Measurements from ENCODE around the gene CORO1A.
"Not testable (repeated sequence)": the region's sequence is repeated elsewhere in the genome, so short reads cannot be mapped to it uniquely, and the experiment has no call there.

The CORO1A gene

GRCh38 chr16:30163538-30163937 lies 19.9 kb upstream of the CORO1A start:
- H3K9me3 ChIP-seq (replicated peaks; ENCODE audit: insufficient read depth, low read length), result no peaks in the 10 kb centered on the region
- TF ChIP-seq EZH2phosphoT487 (IDR thresholded peaks at IDR 0.05; ENCODE audit: low read length) (no peak), EZH2 (optimal IDR thresholded peaks at IDR 0.05; ENCODE audit: low read depth, low read length) (no peak)
- TF ChIP-seq, protein P1, sequence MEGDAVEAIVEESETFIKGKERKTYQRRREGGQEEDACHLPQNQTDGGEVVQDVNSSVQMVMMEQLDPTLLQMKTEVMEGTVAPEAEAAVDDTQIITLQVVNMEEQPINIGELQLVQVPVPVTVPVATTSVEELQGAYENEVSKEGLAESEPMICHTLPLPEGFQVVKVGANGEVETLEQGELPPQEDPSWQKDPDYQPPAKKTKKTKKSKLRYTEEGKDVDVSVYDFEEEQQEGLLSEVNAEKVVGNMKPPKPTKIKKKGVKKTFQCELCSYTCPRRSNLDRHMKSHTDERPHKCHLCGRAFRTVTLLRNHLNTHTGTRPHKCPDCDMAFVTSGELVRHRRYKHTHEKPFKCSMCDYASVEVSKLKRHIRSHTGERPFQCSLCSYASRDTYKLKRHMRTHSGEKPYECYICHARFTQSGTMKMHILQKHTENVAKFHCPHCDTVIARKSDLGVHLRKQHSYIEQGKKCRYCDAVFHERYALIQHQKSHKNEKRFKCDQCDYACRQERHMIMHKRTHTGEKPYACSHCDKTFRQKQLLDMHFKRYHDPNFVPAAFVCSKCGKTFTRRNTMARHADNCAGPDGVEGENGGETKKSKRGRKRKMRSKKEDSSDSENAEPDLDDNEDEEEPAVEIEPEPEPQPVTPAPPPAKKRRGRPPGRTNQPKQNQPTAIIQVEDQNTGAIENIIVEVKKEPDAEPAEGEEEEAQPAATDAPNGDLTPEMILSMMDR (IDR thresholded peaks at IDR 0.05; ENCODE audit: low read length), result no peak
- no peaks in the 10 kb centered on the region for H3K36me3 ChIP-seq (replicated peaks; ENCODE audit: insufficient read depth, low read length)
- DNase-seq, result no peak
- H3K9me2 ChIP-seq (replicated peaks; ENCODE audit: insufficient read depth, low read length), result no peaks in the 10 kb centered on the region
- no peak overlapping the region for H2AFZ ChIP-seq (ENCODE audit: low read length)
- H3K27me3 ChIP-seq (replicated peaks; ENCODE audit: insufficient read depth, low read length), result no peaks in the 10 kb centered on the region
- H3K9ac ChIP-seq (ENCODE audit: low read length), result no peak overlapping the region
- no peaks in the 10 kb centered on the region for H3K79me2 ChIP-seq (ENCODE audit: low read length)
- H3K4me3 ChIP-seq (ENCODE audit: low read length), result no peak overlapping the region
- no peak overlapping the region for H3K27ac ChIP-seq (ENCODE audit: low read length)
- no peaks in the 10 kb centered on the region for H4K20me1 ChIP-seq (ENCODE audit: insufficient read depth, low read length)
- H3F3A ChIP-seq (ENCODE audit: insufficient read depth, low read length), result peaks cover 10% of the 10 kb centered on the region; the same call in 1 of the 2 replicates
- 0 out of 2 replicates have a peak, but pooled peaks cover 7% of the 10 kb centered on the region for H3K4me1 ChIP-seq (ENCODE audit: low read length)
- no peak overlapping the region for H3K4me2 ChIP-seq (ENCODE audit: low read depth, low read length)

GRCh38 chr16:30166202-30166902 lies 17.1 kb upstream of the CORO1A start:
- TF ChIP-seq, protein P1 (IDR thresholded peaks at IDR 0.05; ENCODE audit: low read length), result no peak
- no peak for TF ChIP-seq EZH2phosphoT487 (IDR thresholded peaks at IDR 0.05; ENCODE audit: low read length)
- TF ChIP-seq EZH2 (optimal IDR thresholded peaks at IDR 0.05; ENCODE audit: low read depth, low read length), result no peak
- peak; percentile 53 for DNase-seq
- Histone ChIP-seq H3K4me1 (ENCODE audit: low read length) (0 out of 2 replicates have a peak, but pooled peaks cover 7% of the 10 kb centered on the region), H3K27me3 (replicated peaks; ENCODE audit: insufficient read depth, low read length) (no peaks in the 10 kb centered on the region), H4K20me1 (ENCODE audit: insufficient read depth, low read length) (no peaks in the 10 kb centered on the region), H3K36me3 (replicated peaks; ENCODE audit: insufficient read depth, low read length) (no peaks in the 10 kb centered on the region), H2AFZ (ENCODE audit: low read length) (no peak overlapping the region), H3K27ac (ENCODE audit: low read length) (no peak overlapping the region; the same call in 1 of the 2 replicates), H3K9ac (ENCODE audit: low read length) (no peak overlapping the region), H3K79me2 (ENCODE audit: low read length) (no peaks in the 10 kb centered on the region), H3K4me3 (ENCODE audit: low read length) (no peak overlapping the region), H3K9me2 (replicated peaks; ENCODE audit: insufficient read depth, low read length) (no peaks in the 10 kb centered on the region), H3K9me3 (replicated peaks; ENCODE audit: insufficient read depth, low read length) (no peaks in the 10 kb centered on the region), H3K4me2 (ENCODE audit: low read depth, low read length) (0 out of 2 replicates have a peak overlapping the region, but pooled peaks have one; percentile 10), H3F3A (ENCODE audit: insufficient read depth, low read length) (peaks cover 6% of the 10 kb centered on the region; the same call in 1 of the 2 replicates)

DNA sequence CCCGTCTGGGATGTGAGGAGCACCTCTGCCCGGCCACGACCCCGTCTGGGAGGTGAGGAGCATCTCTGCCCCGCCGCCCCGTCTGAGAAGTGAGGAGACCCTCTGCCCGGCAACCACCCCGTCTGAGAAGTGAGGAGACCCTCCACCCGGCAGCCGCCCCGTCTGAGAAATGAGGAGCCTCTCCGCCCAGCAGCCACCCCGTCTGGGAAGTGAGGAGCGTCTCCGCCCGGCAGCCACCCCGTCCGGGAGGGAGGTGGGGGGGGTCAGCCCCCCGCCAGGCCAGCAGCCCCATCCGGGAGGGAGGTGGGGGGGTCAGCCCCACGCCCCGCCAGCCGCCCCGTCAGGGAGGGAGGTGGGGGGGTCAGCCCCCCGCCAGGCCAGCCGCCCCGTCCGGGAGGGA lies 14.7 kb upstream of the CORO1A start:
- DNase-seq; H3K4me2 ChIP-seq (ENCODE audit: low read depth, low read length); H4K20me1 ChIP-seq (ENCODE audit: insufficient read depth, low read length); H3K4me1 ChIP-seq (ENCODE audit: low read length); H3K27ac ChIP-seq (ENCODE audit: low read length); H3K9me2 ChIP-seq (replicated peaks; ENCODE audit: insufficient read depth, low read length); H3K9me3 ChIP-seq (replicated peaks; ENCODE audit: insufficient read depth, low read length); H3K4me3 ChIP-seq (ENCODE audit: low read length); H3K36me3 ChIP-seq (replicated peaks; ENCODE audit: insufficient read depth, low read length); H2AFZ ChIP-seq (ENCODE audit: low read length); H3K79me2 ChIP-seq (ENCODE audit: low read length); H3K27me3 ChIP-seq (replicated peaks; ENCODE audit: insufficient read depth, low read length); H3K9ac ChIP-seq (ENCODE audit: low read length); H3F3A ChIP-seq (ENCODE audit: insufficient read depth, low read length): not testable (repeated sequence)

- not testable (repeated sequence) for H3K9me3 ChIP-seq (replicated peaks; ENCODE audit: insufficient read depth, low read length); H3K9ac ChIP-seq (ENCODE audit: low read length); H3K9me2 ChIP-seq (replicated peaks; ENCODE audit: insufficient read depth, low read length); H3K4me1 ChIP-seq (ENCODE audit: low read length); H3K36me3 ChIP-seq (replicated peaks; ENCODE audit: insufficient read depth, low read length); H3K4me2 ChIP-seq (ENCODE audit: low read depth, low read length); H4K20me1 ChIP-seq (ENCODE audit: insufficient read depth, low read length); H3K79me2 ChIP-seq (ENCODE audit: low read length); H3K27ac ChIP-seq (ENCODE audit: low read length); H3K4me3 ChIP-seq (ENCODE audit: low read length); DNase-seq; H3K27me3 ChIP-seq (replicated peaks; ENCODE audit: insufficient read depth, low read length); H2AFZ ChIP-seq (ENCODE audit: low read length); H3F3A ChIP-seq (ENCODE audit: insufficient read depth, low read length)
These were observed 14.0 kb upstream of the CORO1A start for GRCh38 chr16:30169416-30169815.

GRCh38 chr16:30170145-30170544 lies 13.3 kb upstream of the CORO1A start:
- H3K27me3 ChIP-seq (replicated peaks; ENCODE audit: insufficient read depth, low read length); H4K20me1 ChIP-seq (ENCODE audit: insufficient read depth, low read length); H3F3A ChIP-seq (ENCODE audit: insufficient read depth, low read length); H3K4me1 ChIP-seq (ENCODE audit: low read length); H3K27ac ChIP-seq (ENCODE audit: low read length); H3K9ac ChIP-seq (ENCODE audit: low read length); H3K9me3 ChIP-seq (replicated peaks; ENCODE audit: insufficient read depth, low read length); H2AFZ ChIP-seq (ENCODE audit: low read length); H3K36me3 ChIP-seq (replicated peaks; ENCODE audit: insufficient read depth, low read length); H3K79me2 ChIP-seq (ENCODE audit: low read length); H3K4me3 ChIP-seq (ENCODE audit: low read length); H3K9me2 ChIP-seq (replicated peaks; ENCODE audit: insufficient read depth, low read length); H3K4me2 ChIP-seq (ENCODE audit: low read depth, low read length); DNase-seq: not testable (repeated sequence)

All from MM.1S (cell line).